Measurements from ENCODE around the gene RELN.

DNA sequence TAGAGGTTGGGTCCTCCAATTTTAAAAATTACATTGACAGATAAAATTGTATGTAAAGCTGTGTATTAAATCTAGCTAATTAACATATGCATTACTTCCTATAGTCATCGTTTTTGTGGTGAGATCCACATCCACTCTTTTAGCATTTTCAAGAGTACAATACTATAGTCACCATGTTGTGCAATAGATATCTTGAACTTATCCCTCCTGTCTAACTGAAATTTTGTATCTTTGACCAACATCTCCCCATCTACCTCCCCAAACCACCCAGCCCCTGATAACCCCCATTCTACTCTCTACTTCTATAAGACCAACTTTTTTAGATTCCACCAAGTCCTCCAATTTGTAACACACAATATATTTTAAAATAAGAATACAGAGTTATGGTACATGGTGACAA, 208.0 kb downstream of the RELN start:
- no peak for TF ChIP-seq EZH2phosphoT487 (IDR thresholded peaks at IDR 0.05; ENCODE audit: borderline replicate concordance)
- TF ChIP-seq, protein P1, sequence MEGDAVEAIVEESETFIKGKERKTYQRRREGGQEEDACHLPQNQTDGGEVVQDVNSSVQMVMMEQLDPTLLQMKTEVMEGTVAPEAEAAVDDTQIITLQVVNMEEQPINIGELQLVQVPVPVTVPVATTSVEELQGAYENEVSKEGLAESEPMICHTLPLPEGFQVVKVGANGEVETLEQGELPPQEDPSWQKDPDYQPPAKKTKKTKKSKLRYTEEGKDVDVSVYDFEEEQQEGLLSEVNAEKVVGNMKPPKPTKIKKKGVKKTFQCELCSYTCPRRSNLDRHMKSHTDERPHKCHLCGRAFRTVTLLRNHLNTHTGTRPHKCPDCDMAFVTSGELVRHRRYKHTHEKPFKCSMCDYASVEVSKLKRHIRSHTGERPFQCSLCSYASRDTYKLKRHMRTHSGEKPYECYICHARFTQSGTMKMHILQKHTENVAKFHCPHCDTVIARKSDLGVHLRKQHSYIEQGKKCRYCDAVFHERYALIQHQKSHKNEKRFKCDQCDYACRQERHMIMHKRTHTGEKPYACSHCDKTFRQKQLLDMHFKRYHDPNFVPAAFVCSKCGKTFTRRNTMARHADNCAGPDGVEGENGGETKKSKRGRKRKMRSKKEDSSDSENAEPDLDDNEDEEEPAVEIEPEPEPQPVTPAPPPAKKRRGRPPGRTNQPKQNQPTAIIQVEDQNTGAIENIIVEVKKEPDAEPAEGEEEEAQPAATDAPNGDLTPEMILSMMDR (conservative IDR thresholded peaks at IDR 0.05; ENCODE audit: low read length), result no peak
